Aorta (tissue), 5 donors: ENCODE results near the gene SDE2. TPM values are rescaled to one million over a fixed set of nuclear protein-coding genes. Genes with fewer than 3 reads are reported as not detected.
"Not testable (repeated sequence)": the region's sequence is repeated elsewhere in the genome, so short reads cannot be mapped to it uniquely, and the experiment has no call there.

Experiments used
- ATAC-seq: fragments of 200-7000 bp; cut with Tn5 transposase; one replicate; pipeline ENCODE4 v1.9.1; 2022; ENCODE audit warnings: moderate library complexity; ENCODE audit not compliant: low FRiP score
- DNase-seq, 2 donors: peaks; one replicate each; pipeline ENCODE4 v3.0.0-alpha.2; 2020
- H3K27ac ChIP-seq, 2 donors: one replicate each; pipeline ENCODE4 v1.5.1; 2013; ENCODE audit warnings: low read length in 2 of 2, mild to moderate bottlenecking in 2 of 2, moderate library complexity in 2 of 2, control low read depth in 1 of 2, inconsistent platforms in 1 of 2, low read depth in 1 of 2
- H3K27me3 ChIP-seq, 2 donors: one replicate each; pipeline ENCODE4 v1.6.1; 2013; ENCODE audit warnings: control low read depth in 1 of 2, low read length in 1 of 2, mild to moderate bottlenecking in 1 of 2, moderate library complexity in 1 of 2; ENCODE audit not compliant: insufficient read depth in 2 of 2, control insufficient read depth in 1 of 2
- H3K36me3 ChIP-seq, 2 donors: one replicate each; pipeline ENCODE4 v1.6.1; 2013; ENCODE audit warnings: control low read depth in 1 of 2, low read length in 1 of 2, mild to moderate bottlenecking in 1 of 2; ENCODE audit not compliant: insufficient read depth in 2 of 2, control insufficient read depth in 1 of 2
- H3K4me1 ChIP-seq, 2 donors: one replicate each; pipeline ENCODE4 v1.6.1; 2013; ENCODE audit warnings: low read length in 2 of 2, control low read depth in 1 of 2, mild to moderate bottlenecking in 1 of 2, moderate library complexity in 1 of 2; ENCODE audit not compliant: insufficient read depth in 2 of 2, control insufficient read depth in 1 of 2
- H3K4me3 ChIP-seq, 2 donors: one replicate each; pipeline ENCODE4 v1.5.1; 2013; ENCODE audit warnings: low read length in 2 of 2, control low read depth in 1 of 2, mild to moderate bottlenecking in 1 of 2
- H3K9me3 ChIP-seq: one replicate; pipeline ENCODE4 v1.6.1; 2013; ENCODE audit warnings: mild to moderate bottlenecking, low read length; ENCODE audit not compliant: control insufficient read depth
- WGBS, 2 donors: extraction: QIAGEN DNeasy Blood & Tissue Kit; methylation state at CpG; one replicate each; pipeline ENCODE4 v1.1.7; 2013; 5-methylcytosine and 5-hydroxymethylcytosine counted together
- intact Hi-C, 2 donors: fragments of 100-400 bp; cut with DNase I; formaldehyde crosslinking; loops; one replicate each; pipeline versions ENCODE4 v1.14.2 to v1.15.0; 2022
- polyA plus RNA-seq, 2 donors: library from polyadenylated mRNA; stranded (reverse); fragments of 200-250 nt; gene quantifications; one replicate each; pipeline ENCODE4 v1.2.3, GENCODE V29; 2013
- total RNA-seq, 2 donors: library from RNA; stranded (reverse); fragmentation: NEBNext Ultra II Directional; extraction: Animal tissue kit (Norgen Biotek cat#: 25700); gene quantifications; one replicate each; pipeline ENCODE4 v1.2.1, GENCODE V29; 2021
- donor health status: healthy with polysubstance abuse.
- donor health status: Bipolar disorder and iron deficiency.
- donor health status: DM: no; HTN: no; CAD: no.
- donor health status: DM: no; HTN: no; CAD: no.
- donor health status: DM: yes; HTN: yes; CAD: no.

Gene SDE2
- total and polyA plus RNA-seq, 4 donors = 4.9 to 18.3 (median 12.0) TPM

DNA sequence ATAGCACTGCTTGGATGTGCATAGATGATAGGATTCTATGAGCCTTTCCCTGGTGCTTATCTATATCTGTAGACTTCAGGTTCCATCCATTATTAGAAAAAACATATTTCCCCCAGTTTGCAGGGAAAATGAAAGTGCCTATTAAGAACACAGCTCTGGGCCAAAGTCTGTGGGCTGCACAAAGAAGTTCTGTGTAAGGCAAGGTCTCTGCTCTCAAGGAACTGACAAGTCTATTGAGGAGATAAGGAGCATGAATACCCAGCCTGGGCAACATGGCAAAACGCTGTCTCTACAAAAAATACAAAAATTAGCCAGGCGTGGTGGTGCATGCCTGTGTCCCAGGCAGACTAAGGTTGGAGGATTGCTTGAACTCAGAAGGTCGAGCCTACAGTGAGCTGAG is 22.3 kb upstream of the SDE2 start:
- H3K9me3 ChIP-seq = no peaks in the 10 kb centered on the region
- WGBS, 2 donors = 71 to 74% methylated on average over 3 of the region's 3 CpGs
- intact Hi-C loops = no loop called here
- H3K27me3 ChIP-seq = no peaks in the 10 kb centered on the region
- ATAC-seq (no peak), DNase-seq (no peak)
- no peak overlapping the region for H3K27ac ChIP-seq
- H3K36me3 ChIP-seq = no peaks in the 10 kb centered on the region
- no peak overlapping the region for H3K4me3 ChIP-seq
- no peaks in the 10 kb centered on the region for H3K4me1 ChIP-seq

DNA sequence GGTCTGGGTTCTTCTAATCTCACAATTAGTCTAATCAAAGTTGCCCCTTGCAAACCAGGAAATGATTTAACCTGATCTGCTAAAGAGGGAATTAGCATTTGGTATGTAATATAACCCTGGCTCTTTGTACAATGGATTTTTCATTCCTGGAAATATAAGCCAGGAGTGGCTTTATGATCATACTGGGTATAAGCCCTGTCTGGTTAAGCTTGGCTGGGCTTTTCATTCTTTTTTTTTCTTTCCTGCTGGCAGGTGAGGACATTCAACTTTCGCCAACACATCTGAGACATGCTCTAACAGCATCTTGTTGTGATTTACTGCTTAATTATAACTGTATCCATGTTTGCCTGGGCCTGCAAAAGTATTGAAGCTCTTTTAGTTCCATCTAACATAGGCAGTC is 20.4 kb upstream of the SDE2 start:
- no peaks in the 10 kb centered on the region for H3K27me3 ChIP-seq
- intact Hi-C loops = no loop called here
- no peaks in the 10 kb centered on the region for H3K4me1 ChIP-seq
- no peaks in the 10 kb centered on the region for H3K36me3 ChIP-seq
- H3K9me3 ChIP-seq = no peaks in the 10 kb centered on the region
- ATAC-seq = no peak
- WGBS, 2 donors = 95 to 100% methylated on average over 1 of the region's 1 CpG
- DNase-seq = no peak
- H3K4me3 ChIP-seq = no peak overlapping the region
- no peak overlapping the region for H3K27ac ChIP-seq

DNA sequence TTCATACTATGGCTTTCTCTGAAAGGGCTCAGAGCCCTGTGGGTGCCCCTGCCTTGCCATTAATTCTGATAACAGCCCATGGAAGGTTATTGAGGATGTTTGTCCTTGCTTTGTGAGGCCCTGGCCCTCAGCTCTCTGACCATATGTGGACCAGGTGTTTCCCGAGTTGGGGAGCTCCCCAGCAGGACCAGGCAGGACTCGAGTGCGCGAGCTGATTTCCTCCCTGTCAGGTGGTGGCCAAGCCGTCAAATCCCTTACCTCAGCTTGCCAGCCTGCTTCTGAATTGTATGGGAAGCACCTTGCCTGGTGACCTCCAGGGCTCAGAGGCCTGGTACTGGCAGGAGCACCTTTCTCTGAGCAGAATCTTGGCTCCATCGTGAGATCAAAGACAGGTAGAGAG is 17.9 kb upstream of the SDE2 start:
- Histone ChIP-seq H3K4me3 (no peak overlapping the region), H3K4me1 (no peaks in the 10 kb centered on the region), H3K27ac (no peak overlapping the region), H3K9me3 (no peaks in the 10 kb centered on the region), H3K27me3 (no peaks in the 10 kb centered on the region), H3K36me3 (no peaks in the 10 kb centered on the region)
- ATAC-seq (no peak), DNase-seq (no peak)
- intact Hi-C loops = no loop called here
- 71 to 77% methylated on average over 6 of the region's 6 CpGs for WGBS, 2 donors

DNA sequence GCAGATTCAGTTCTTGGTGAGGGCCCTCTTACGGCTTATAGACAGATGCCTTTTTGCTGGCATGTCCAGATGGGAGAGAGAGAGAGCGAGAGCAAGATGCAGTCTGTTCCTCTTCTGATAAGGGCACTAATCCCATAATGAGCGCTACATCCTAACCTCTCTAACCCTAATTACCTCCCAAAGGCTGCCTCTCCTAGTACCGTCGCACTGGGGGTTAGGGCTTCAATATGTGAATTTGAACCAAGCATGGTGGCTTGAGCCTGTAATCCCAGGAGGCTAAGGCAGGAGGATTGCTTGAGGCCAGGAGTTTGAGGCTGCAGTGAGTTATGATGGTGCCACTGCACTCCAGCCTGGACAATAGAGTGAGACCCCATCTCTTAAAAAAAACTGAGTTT is 10.5 kb upstream of the SDE2 start:
- 98 to 99% methylated on average over 5 of the region's 5 CpGs for WGBS, 2 donors
- intact Hi-C loops = no loop called here
- peaks cover 0 to 2% of the 10 kb centered on the region in 2 donors for H3K4me1 ChIP-seq

DNA sequence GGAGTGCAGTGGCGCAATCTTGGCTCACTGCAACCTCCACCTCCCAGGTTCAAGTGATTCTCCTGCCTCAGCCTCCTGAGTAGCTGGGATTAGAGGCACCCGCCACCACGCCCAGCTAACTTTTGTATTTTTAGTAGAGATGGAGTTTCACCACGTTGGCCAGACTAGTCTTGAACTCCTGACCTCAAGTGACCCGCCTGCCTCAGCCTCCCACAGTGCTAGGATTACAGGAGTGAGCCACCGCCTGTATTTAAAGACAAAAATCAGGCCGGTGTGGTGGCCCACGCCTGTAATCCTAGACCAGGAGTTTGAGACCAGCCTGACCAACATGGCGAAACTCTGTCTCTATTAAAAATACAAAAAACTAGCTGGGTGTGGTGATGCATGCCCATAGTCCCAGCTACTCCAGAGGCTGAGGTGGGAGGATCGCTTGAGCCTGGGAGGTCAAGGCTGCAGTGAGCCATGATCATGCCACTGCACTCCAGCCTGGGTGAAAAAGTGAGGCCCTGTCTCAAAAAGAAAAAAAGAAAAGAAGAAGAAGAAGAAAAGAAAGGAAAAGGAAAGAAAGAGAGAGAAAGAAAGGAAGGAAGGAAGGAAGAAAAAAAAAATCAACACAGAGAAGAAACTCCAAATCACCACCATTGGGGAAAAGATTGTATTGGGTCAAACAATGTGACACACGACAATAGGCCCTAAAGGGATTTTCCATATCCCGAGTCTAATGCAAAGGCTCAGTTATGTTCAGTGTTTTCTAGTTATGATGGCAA is 8.2 kb upstream of the SDE2 start:
- WGBS, 2 donors = 92 to 94% methylated on average over 12 of the region's 12 CpGs
- H3K36me3 ChIP-seq, H3K4me1 ChIP-seq, H3K27me3 ChIP-seq, DNase-seq, ATAC-seq, intact Hi-C loops, H3K27ac ChIP-seq, H3K4me3 ChIP-seq, H3K9me3 ChIP-seq: not testable (repeated sequence)

More for the DNA sequence above, 10.5 kb upstream of the SDE2 start:
- DNase-seq (no peak), ATAC-seq (no peak)
- Histone ChIP-seq H3K4me3 (no peak overlapping the region), H3K9me3 (no peaks in the 10 kb centered on the region), H3K27me3 (no peaks in the 10 kb centered on the region), H3K27ac (no peak overlapping the region), H3K36me3 (no peaks in the 10 kb centered on the region)

DNA sequence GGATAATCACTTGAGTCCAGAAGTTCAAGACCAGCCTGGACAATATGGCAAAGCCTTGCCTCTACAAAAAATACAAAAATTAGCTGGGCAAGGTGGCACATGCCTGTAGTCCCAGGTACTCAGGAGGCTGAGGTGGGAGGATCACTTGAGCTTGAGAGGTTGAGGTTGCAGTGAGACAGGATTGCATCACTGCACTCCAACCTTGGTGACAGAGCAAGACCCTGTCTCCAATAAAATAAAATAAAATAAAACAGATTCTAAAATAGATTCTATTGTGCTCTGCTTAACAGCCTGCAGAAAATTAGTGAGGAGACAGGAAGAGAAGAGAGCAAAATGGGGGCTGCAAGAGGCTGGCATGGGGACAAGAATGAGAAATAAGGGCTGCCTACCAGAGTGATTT is 7.5 kb upstream of the SDE2 start:
- intact Hi-C loops = no loop called here
- DNase-seq = no peak
- Histone ChIP-seq H3K9me3 (no peaks in the 10 kb centered on the region), H3K4me3 (no peak overlapping the region), H3K4me1 (peaks cover 0 to 2% of the 10 kb centered on the region in 2 donors), H3K27me3 (no peaks in the 10 kb centered on the region), H3K27ac (no peak overlapping the region), H3K36me3 (no peaks in the 10 kb centered on the region)
- no peak for ATAC-seq

DNA sequence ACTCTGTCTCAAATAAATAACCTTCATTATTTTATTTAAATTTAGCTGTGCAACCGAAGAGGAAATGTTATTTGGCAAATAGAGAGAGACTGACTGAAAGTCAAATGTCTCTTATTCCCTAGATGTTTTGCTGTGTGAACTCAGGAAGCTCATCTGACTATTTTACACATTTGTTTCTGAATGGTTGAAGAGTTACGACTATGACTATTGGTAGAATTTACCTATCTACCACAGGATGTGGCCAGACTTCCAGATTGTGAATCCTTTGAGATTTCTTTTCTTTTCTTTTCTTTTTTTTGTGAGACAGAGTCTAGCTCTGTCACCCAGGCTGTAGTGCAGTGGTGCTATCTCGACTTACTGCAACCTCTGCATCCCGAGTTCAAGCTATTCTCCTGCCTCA is 5.3 kb upstream of the SDE2 start:
- H3K4me3 ChIP-seq = no peak overlapping the region
- H3K36me3 ChIP-seq = no peaks in the 10 kb centered on the region
- 83 to 91% methylated on average over 4 of the region's 4 CpGs for WGBS, 2 donors
- H3K9me3 ChIP-seq = no peaks in the 10 kb centered on the region
- H3K4me1 ChIP-seq = peaks cover 0 to 2% of the 10 kb centered on the region in 2 donors
- intact Hi-C loops = no loop called here
- DNase-seq (no peak), ATAC-seq (no peak)
- H3K27ac ChIP-seq = no peak overlapping the region
- H3K27me3 ChIP-seq = no peaks in the 10 kb centered on the region

DNA sequence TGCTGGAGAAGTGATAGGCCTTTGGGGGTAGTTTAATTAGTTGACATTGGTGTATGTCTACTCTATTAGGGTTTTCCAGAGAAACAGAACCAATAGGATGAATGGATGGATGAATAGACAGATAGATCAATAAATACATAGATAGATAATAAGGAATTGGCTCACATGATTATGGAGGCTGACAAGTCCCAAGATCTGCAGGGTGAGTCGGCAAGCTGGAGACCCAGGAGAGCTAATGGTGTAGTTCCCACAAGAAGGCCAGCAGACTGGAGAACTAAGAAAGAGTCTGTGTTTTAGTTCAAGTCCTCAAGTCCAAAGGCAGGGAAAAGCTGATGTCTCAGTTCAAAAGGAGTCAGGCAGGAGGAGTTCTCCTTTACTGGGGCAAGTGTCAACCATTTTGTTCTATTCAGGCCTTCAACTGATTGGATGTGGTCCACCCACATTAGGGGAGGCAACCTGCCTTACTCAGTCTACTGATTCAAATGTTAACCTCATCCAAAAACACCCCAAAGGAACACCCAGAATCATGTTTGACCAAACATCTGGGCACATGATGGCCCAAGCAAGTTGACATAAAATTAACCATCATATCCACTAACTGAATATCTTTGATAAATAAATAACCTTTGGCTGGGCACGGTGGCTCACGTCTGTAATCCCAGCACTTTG is 4.5 kb upstream of the SDE2 start:
- H3K27ac ChIP-seq = no peak overlapping the region
- intact Hi-C loops = no loop called here
- no peaks in the 10 kb centered on the region for H3K27me3 ChIP-seq

More for the DNA sequence above, 4.5 kb upstream of the SDE2 start:
- H3K9me3 ChIP-seq = no peaks in the 10 kb centered on the region
- no peaks in the 10 kb centered on the region for H3K36me3 ChIP-seq
- ATAC-seq = no peak
- WGBS, 2 donors = 95 to 98% methylated on average over 3 of the region's 3 CpGs
- peaks cover 0 to 2% of the 10 kb centered on the region in 2 donors for H3K4me1 ChIP-seq
- DNase-seq = no peak
- H3K4me3 ChIP-seq = no peak overlapping the region
